GM18498 (cell line): Measurements from ENCODE around the gene PRKAR2B.
"Not testable (repeated sequence)": the region's sequence is repeated elsewhere in the genome, so short reads cannot be mapped to it uniquely, and the experiment has no call there.

Source experiments
- ATAC-seq: cut with Tn5 transposase; IDR thresholded peaks from one replicate; pipeline ENCODE4 v1.9.1; 2021; ENCODE audit warnings: mild to moderate bottlenecking, moderate library complexity; ENCODE audit not compliant: unreplicated experiment

PRKAR2B gene

DNA sequence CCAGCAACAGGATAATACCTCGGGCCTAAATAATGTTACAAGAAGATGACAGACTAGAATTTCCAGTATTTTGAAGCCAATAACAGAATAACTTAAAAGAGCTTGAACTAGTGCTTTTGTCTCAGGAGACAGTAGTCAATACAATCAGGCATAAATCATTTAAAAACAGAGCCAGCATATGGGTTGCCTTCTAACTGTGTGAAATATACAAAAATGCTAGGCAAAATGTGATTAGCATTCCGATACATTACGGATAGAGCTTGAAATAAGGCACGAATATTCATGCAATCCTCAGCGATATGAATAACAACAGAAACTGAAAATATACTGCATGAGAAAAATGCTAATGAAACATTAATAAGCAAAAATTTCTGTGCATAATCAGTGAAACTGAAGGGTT, 18.3 kb upstream of the PRKAR2B start:
- no peak for ATAC-seq

DNA sequence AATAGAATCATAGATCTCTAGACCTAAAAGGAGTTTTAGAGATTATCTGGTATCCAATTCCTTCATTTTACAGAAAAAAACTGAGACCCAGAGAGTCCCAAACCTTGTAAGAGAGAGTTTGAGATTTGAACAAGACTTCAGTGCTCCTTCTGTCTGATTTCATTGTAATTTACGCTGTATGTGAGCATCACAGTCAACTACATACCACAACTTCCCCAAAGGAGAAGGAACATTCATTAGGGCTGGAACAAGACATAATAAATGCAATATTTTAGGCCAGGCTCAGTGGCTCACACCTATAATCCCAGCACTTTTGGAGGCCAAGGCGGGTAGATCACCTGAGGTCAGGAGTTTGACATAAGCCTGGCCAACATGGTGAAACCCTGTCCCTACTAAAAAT, 17.3 kb upstream of the PRKAR2B start:
- ATAC-seq: no peak

DNA sequence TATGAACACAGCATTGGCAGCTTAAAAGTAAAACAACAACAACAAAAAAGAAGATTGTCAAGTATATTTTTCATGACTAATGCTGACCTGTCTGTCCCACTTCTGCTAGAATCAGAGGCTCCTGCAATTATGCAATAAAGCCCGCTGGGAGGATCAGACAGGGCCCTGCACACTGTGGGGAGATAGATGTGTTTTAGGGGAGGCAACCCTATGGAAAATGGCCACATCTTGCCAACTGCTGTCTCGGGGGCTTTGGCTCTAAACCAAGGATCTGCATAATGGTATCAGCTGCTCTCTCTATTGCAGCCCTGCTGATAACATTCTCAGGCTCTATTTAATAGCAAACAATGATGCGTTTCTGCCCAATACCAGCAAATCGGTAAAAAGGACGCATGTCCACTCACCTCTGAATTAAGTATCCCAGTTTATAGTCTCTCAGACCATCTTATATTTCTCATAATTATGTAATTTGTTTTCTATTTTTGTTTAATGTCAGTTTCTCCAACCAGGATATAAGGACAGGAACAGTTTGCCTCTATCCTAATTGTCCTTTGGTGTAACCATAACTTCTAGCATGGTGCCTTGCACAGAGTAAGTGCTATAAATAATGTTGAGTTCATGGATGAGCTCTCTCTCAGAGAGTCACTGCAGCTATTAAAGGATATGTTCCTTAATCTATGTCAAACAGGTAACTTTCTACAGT, 15.3 kb upstream of the PRKAR2B start:
- ATAC-seq: no peak

DNA sequence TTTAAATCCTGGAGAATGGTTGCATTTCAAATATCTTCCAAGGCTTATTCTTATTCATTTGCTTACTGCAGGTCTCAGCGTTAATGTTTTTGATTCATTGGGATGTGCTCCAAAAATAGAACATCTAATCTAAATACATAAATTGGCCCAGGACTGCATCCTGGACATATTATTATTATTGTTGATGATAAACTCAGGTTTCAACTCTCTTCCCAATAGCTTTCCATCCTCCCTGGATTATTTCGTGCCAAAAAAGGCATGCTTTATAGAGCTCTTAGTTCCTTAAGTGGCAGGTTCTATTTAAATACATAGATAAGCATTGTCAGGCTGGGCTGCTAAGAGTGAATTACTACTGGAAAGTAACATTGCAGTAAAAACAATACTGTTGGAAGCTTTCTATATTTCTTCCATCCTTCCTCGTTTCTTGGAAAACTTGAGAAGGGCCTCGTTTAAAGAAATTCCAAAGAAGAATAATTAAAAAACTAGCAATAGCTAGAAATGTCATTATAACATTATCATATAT, 14.7 kb upstream of the PRKAR2B start:
- ATAC-seq: no peak

DNA sequence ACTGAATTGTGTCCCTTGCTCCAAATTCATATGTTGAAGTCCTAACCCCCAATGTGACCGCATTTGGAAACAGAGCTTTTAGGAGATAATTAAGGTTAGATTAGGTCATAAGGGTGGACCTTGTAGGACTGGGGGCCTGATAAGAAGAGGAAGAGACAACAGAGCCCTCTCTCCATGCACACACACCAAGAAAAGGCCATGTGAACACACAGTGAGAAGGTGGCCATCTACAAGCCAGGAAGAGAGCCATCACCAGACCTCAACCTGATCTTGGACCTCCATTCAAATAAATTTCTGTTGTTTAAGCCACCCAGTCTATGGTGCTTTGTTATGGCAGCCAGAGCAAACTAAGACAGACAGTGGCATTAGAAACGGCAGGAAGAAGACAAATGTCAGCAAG, 12.5 kb upstream of the PRKAR2B start:
- ATAC-seq: no peak

DNA sequence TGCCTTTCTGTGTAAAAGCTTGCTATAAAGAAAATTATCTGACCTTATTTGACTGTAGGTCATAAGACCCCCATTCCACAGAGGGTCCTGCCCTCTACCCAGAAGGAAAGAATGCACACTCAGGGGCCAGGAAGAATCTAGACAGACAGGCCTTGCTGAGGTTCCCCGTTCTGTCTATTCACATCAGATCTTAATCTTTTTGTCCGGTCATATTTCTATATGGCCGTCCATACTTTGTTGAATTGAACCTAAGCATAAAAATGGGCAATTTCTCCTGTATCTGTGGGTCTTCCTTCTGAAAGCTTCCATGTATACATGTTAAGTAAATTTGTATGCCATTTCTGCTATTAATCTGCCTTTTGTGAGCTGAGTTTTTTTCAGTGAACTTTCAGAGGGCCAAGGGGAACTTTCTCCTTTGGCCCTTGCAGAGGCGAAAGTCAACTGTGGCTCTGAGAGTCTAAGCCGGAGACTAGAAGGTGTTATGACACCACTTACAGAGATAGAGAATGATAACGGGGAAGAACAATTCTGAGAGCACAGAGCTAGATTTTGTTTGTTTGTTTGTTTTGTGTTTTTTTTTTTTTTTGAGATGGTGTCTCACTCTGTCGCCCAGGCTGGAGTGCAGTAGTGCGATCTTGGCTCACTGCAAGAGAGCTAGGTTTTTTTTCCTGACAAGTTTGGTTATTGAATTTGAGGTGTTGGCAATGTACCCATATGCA, 11.6 kb upstream of the PRKAR2B start:
- ATAC-seq: no peak

DNA sequence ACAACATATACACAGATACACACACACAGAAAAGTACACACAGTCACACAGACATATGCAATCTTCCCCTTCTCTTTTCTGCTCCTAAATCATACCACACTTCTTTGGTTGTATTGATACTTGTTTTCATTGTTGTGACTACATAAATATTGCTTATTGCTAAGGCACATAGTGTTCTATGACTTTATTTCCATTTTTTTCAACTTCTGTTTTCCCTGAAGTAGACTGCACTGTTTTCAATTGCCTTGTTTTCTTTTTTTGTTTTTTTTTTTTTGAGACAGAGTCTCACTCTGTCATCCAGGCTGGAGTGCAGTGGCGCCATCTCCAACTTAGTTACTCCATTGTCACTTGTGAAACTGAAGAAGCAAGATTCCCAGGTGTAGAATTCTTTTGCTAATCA, 10.0 kb upstream of the PRKAR2B start:
- no peak for ATAC-seq

DNA sequence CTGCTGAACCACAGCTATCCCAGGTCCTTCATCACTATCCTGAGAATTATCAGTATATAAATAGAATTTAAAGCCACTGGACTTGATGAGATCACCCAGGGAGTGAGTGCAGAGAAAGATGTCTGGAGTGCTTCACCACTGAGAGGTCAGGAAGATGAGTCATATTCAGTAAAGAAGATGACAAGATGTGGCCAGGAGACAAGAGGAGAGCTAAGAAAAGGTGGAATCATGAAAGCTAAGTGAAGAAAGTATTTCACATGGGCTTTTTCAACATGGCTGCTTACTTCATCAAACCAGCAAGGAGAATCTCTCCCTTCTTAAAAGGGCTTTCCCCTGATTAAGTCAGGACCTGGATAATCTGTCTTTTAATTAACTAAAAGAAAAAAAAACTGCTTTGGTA, 9.1 kb upstream of the PRKAR2B start:
- ATAC-seq: no peak

DNA sequence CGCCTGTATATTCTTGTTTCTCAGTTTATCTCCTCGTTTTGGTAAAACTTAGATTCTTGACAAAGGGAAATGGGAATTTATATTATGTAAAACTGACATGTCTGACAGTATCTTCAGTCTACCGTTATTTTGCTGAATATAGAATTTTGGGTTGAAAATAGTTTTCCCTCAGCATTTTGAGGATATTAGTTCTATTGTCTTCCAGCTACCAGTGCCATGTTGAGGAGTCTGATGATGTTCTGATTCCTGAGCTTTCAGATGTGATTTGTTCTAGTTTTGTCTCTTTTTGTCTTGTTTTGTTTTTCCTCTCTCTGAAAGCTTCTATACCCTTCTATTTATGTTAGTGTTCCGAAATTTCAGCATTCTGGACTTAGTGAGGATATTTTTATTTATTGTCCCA, 8.0 kb upstream of the PRKAR2B start:
- ATAC-seq: no peak

DNA sequence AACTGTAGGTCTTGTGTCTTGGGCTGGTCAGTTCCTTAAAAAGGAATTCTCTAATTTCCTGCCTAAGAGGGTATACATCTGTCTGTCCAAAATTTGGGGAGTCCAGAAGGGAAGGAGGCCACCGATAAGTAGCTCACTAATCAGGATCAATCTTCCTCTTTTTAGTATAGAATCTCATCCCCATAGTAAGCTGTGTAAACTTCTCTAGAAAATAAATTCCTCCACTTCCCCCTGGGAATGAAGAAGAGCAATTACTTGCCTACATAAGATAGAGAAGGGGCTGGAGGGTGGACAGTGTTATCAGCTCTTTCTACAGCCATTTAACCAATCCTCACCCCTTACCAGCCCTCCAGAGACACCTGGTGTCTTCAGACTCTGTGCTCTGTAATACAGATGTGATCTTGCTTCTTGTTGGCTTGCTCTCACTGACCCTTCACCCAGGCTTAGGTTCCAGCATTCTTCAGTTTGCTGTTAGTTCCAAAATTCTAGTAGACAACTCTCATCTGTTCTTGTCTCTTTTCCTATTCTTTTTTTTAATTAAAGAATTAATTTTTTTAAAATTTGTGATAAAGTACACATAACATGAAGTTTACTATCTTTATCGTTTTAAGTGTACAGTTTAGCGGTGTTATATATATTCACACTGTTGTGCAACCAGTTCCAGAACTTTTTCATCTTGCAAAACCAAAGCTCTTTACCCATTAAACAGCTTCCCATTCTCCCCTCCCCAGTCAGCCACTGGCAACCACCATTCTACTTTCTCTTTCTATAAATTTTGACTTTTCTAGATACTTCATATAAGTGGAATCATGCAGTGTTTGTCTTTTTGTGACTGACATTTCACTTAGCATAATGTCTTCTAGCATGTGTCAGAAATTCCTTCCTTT, 6.5 kb upstream of the PRKAR2B start:
- no peak for ATAC-seq

DNA sequence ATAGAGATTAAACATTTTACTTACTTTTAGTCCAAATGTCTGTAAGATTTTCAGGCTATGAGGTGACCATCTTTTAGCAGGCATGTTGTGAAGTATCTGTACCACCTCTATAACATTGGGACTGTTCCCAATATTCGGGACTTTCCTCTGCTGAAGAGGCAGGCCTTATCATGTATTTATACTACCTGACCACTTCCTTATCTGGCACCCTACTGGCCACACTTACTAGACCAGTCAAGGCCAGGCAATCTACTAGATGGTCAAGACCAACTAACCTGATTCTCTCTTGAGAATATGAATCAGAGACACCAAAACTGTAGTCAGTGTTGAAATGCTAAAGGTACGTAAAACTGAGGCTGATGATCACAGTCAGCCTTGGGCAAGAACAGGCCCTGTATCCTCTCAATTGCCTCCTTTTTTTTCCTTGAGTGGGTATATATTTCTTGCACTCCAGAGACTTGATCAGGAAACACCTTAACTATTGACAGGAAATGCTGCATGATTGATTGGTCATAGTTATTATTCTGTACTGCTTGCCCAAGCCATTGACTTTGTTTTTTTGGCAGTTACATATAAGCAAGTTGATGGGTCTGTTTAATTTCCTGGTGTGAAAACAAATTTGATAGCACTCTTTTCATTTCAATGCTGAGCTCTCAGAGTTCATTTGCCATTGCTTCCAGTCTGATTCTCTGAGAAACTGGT, 5.2 kb upstream of the PRKAR2B start:
- ATAC-seq: no peak

DNA sequence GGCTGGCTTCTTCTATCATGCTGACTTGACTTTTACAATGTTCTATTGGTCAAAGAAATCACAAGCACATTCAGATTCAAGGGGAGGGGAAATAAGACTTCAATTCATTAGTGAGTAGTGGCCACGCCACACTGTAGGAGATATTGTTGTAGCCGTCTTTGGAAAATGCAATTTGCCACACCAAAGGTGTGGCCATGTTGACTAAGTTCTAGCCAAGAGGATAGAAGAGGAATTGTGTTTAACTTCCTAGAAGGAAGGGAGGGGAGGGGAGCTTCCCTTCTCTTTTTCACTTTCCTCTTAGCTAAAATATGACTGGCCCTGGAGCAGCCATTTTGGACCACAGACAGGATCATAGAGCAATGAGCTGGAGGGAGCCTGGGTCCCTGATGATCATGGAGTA, 3.4 kb upstream of the PRKAR2B start:
- ATAC-seq: no peak

DNA sequence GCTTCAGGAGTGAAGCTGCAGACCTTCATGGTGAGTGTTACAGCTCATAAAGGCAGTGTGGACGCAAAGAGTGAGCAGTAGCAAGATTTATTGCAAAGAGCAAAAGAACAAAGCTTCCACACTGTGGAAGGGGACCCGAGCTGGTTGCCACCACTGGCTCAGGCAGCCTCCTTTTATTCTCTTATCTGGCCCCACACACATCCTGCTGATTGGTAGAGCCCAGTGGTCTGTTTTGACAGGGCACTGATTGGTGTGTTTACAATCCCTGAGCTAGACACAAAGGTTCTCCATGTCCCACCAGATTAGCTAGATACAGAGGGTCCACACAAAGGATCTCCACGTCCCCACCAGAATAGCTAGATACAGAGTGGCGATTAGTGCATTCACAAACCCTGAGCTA, 2.7 kb upstream of the PRKAR2B start:
- ATAC-seq: not testable (repeated sequence)

DNA sequence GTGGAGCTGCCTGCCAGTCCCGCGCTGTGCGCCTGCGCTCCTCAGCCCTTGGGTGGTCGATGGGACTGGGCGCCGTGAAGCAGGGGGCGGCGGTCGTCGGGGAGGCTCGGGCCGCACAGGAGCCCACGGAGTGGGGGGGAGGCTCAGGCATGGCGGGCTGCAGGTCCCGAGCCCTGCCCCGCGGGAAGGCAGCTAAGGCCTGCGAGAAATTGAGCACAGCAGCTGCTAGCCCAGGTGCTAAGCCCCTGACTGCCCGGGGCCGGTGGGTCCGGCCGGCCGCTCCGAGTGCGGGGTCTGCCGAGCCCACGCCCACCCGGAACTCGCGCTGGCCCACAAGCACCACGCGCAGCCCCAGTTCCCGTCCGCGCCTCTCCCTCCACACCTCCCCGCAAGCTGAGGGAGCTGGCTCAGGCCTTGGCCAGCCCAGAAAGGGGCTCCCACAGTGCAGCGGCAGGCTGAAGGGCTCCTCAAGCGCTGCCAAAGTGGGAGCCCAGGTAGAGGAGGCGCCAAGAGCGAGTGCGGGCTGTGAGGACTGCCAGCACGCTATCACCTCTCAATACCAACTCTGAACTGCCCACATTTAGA, 2.1 kb upstream of the PRKAR2B start:
- ATAC-seq: not testable (repeated sequence)

DNA sequence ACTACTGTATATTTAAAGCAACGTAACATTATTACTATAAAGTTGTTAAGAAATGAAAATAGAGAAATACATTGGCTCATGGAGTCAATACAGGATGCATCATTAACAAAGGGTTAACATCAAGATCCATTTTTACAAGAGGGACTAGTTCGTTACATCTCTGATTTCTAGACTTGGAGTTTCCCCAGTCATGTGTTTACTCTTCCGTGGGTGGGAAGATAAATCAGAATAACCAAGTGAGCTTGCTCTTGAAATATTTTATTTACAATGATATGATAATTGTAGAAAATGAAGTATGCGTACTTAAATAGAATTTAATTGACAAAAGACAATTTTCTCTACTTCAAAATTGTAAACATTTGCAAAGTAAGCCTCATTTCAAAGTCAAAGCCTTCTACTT, 1.0 kb upstream of the PRKAR2B start:
- no peak for ATAC-seq

DNA sequence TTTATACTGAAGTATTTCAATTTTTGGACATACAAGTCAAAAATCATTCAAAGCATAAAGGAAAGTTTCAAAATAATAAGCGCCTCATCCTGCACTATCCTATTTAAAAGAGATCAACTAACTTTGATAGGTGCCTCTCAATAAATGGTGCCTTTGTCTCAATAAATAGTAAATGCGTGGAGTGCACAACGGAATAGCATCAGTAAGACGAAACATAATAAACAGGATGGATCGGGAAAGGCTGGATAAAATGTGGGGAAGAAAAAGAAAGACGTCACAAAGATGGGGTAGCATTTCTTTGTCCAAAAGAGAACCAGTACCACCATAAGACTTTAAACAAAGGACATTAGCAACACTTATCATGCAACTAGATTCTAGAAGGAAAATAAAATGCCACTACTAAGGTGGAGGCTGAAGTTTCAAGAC, 571 bp upstream of the PRKAR2B start:
- ATAC-seq: no peak

DNA sequence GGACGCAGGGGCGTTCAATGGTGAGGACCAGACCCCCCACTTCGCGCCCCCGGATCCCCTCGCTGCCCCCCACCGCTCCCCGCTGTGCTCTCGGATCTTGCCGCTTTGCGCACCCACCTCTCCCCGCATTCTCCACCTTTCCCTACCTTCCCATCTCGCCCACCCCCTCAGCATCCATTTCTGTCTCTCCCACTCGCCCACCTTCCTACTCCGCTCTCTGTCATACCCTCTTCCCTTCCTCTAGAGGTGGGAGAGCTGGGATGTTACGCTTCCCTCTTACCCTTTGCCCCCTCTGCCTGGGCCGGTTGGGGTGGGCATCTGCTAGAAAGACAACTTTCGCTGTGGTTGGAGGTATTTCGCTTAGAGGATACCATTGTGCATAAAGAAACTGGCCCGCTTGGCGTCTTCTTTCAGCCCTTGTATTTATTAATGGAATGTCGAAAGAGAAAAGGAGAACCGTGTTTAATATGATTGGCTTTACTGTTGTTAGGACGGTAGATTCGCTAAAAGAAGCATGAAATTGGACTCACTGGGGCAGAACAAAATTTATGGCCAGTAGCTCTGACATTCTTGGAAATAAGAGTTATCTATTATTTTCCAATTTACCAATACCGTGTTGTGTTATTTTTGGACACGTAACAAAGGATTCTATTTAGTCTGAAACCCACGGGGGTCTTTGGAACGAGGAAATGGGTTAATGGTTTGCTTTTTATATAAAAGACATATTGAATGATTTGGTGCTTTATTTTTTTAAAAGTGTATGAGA, 873 bp downstream of the PRKAR2B start:
- ATAC-seq: no peak

DNA sequence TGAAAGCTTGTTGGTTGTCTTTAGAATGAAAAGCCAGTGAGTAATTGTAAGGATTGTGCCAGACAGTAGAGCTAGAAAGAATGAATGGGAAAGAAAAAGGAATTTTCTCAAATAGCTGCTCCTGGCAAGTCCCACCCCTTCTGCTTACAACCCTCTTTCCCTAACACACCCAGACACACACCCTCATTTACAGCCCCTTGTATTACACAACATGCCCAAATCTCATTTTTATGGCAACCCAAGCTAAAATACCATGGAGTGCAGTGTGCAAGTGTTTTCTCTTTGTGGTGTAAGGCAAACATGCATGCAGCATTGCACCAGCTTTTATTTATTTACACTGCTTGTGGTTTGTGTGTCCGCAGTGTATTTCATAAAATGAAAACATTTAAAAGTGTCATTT, 1.5 kb downstream of the PRKAR2B start:
- no peak for ATAC-seq

DNA sequence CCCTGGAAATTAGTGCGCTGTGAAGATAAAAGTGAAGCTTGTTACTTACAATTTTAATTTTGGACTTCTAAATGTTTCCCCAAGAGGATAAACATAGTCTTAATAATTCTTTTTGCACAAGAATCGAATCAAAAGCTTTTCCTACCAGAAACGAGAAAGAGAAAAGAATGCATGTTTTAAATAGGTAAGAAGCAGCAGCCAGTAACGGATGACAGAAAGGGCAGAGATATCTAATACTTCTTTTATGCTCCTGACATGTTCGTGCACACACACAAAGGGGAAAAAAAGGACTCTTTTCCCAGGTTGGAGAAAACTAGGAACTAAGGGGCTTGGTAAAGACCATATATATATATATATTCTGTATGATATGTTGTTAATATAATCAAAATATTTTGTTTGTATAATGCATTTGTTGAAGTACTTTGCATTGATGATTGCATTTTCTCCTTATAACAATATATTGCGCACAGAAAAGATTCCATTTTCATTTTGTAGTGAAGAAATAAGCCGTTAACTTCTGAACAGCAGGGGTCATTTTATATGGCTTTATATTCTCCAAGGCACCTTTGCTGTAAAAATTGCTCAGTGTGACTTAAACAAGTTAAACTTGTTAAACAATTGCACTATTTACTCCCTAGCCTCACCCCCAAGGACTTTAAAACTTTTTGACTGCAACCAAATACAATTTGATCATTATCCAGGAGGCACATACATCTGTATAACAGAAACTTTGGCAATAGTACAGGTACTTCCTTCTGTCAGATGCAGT, 2.2 kb downstream of the PRKAR2B start:
- no peak for ATAC-seq
